ENCODE results near the gene IMP3.

DNA sequence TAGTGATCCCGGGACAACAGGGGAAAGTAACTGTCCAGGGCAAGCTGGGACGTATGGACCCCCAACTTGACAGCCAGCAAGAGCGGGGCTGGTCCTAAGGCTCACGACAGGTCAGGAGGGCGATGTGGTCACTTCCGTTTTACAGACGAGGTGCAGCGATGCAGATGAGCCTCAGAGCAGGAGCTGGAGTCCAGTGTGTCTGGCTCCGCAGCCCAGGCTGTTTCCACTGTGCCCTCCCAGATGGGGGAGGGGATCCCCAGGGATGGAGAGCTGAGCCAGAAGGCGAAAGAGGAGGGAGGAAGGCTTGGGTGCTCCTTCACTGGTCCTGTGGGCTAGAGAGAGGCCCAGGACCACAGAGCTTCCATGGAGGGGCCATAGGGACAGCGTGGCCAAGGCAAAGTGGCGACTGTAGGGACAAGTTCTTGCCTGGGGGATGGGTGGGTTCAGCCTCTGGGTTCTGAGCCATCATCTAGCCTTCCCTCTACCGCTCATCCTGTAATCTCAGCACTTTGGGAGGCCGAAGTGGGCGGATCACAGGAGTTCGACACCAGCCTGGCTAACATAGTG, 13.4 kb upstream of the IMP3 start:
- TF ChIP-seq, protein P1, sequence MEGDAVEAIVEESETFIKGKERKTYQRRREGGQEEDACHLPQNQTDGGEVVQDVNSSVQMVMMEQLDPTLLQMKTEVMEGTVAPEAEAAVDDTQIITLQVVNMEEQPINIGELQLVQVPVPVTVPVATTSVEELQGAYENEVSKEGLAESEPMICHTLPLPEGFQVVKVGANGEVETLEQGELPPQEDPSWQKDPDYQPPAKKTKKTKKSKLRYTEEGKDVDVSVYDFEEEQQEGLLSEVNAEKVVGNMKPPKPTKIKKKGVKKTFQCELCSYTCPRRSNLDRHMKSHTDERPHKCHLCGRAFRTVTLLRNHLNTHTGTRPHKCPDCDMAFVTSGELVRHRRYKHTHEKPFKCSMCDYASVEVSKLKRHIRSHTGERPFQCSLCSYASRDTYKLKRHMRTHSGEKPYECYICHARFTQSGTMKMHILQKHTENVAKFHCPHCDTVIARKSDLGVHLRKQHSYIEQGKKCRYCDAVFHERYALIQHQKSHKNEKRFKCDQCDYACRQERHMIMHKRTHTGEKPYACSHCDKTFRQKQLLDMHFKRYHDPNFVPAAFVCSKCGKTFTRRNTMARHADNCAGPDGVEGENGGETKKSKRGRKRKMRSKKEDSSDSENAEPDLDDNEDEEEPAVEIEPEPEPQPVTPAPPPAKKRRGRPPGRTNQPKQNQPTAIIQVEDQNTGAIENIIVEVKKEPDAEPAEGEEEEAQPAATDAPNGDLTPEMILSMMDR (IDR thresholded peaks at IDR 0.05; ENCODE audit: poor library complexity, severe bottlenecking), result no peak
- no peak for TF ChIP-seq TAF1 (IDR thresholded peaks at IDR 0.05; ENCODE audit: low read depth)
- no peak for TF ChIP-seq EP300 (conservative IDR thresholded peaks at IDR 0.05; ENCODE audit: poor library complexity, severe bottlenecking)
